GM12873 (cell line): ENCODE measurements around the gene S100A9.

Source experiments
- CTCF ChIP-seq: IDR thresholded peaks from 2 replicates; pipeline ENCODE4 v1.5.1; 2012; ENCODE audit warnings: low read depth, mild to moderate bottlenecking, moderate library complexity, low read length, control low read depth; ENCODE audit not compliant: insufficient read depth; ENCODE audit errors: missing control alignments

The S100A9 gene

GRCh38 chr1:153402226-153402625, 44.6 kb downstream of the S100A9 start:
- TF ChIP-seq CTCF: no peak

- TF ChIP-seq CTCF: no peak
These were observed 45.9 kb downstream of the S100A9 start for GRCh38 chr1:153403421-153404085.

- TF ChIP-seq CTCF: no peak
These were observed 46.5 kb downstream of the S100A9 start for GRCh38 chr1:153404086-153404635.

- TF ChIP-seq CTCF: peak; percentile 67
These were observed 47.1 kb downstream of the S100A9 start for GRCh38 chr1:153404768-153405167.
